Ovary (tissue), 9 donors: Measurements from ENCODE around the gene ANKRD22. TPM values are rescaled to one million over a fixed set of nuclear protein-coding genes. Genes with fewer than 3 reads are reported as not detected.

Source experiments
- DNase-seq, 5 donors: peaks; one replicate each; pipeline ENCODE4 v3.0.0-alpha.2; 2019 to 2020
- H3K27ac ChIP-seq, 2 donors: fragments of 200-600 bp; one replicate each; pipeline versions ENCODE4 v1.5.1 to v1.8.0; 2019 to 2022
- H3K27me3 ChIP-seq: fragments of 200-600 bp; one replicate; pipeline ENCODE4 v1.8.0; 2022
- H3K36me3 ChIP-seq: fragments of 200-600 bp; sonication (generic); one replicate; pipeline ENCODE4 v1.5.1; 2019
- H3K4me1 ChIP-seq: one replicate; pipeline ENCODE4 v1.8.1; 2013; ENCODE audit warnings: mild to moderate bottlenecking, moderate library complexity; ENCODE audit not compliant: insufficient read depth
- H3K4me3 ChIP-seq: fragments of 200-600 bp; sonication (generic); one replicate; pipeline ENCODE4 v1.5.1; 2017
- H3K9me3 ChIP-seq, 2 donors: fragments of 200-600 bp in 1 of 2; sonication (generic) in 1 of 2; one replicate each; pipeline versions ENCODE4 v1.5.1 to v1.8.1; 2013 to 2019; ENCODE audit warnings: mild to moderate bottlenecking in 1 of 2, moderate library complexity in 1 of 2
- EP300 ChIP-seq: sonication (generic); formaldehyde crosslinking; IDR thresholded peaks from one replicate; pipeline ENCODE4 v1.6.1; 2017; ENCODE audit warnings: antibody characterized with exemption
- POLR2A ChIP-seq: fragments of 450-650 bp; IDR thresholded peaks from one replicate; pipeline ENCODE4 v1.6.1; 2017; ENCODE audit warnings: antibody characterized with exemption, mild to moderate bottlenecking, moderate library complexity
- WGBS, 3 donors: extraction: QIAGEN DNeasy Blood & Tissue Kit in 1 of 3; methylation state at CpG; one replicate each; pipeline versions ENCODE4 v1.1.5 to v1.1.7; 2013 to 2017; 5-methylcytosine and 5-hydroxymethylcytosine counted together
- intact Hi-C, 4 donors: fragments of 100-400 bp; cut with DNase I; formaldehyde crosslinking; loops; one replicate each; pipeline versions ENCODE4 v1.11.0 to v1.15.1; 2022 to 2023
- polyA plus RNA-seq, 2 donors: library from polyadenylated mRNA; stranded (reverse); fragments of 200-250 nt in 1 of 2; fragments of 350-450 nt in 1 of 2; fragmentation: Illumina TruSeq in 1 of 2; extraction: RNeasy Lipid Tissue Mini Kit (QIAGEN cat#74804) in 1 of 2; gene quantifications; one replicate each; pipeline ENCODE4 v1.2.3, GENCODE V29; 2013 to 2014
- total RNA-seq, 7 donors: library from RNA; depleted of rRNA in 2 of 7; stranded (reverse); fragments of >200 nt in 2 of 7; fragmentation: NEBNext Ultra II Directional in 3 of 7; extraction: Animal tissue kit (Norgen Biotek cat#: 25700) in 3 of 7; gene quantifications; one replicate each; pipeline versions ENCODE4 v1.1.0 to v1.2.4, GENCODE V29; 2016 to 2023
- TF ChIP-seq, protein P1 (sequence below), 3 donors: fragments of 450-650 bp in 2 of 3; fragments of 200-600 bp in 1 of 3; IDR thresholded peaks; one replicate each; pipeline versions ENCODE4 v1.5.1 to v1.8.0; 2016 to 2022; ENCODE audit warnings: antibody characterized with exemption in 3 of 3, mild to moderate bottlenecking in 1 of 3
- donor health status: DM: no; HTN: no; CAD: no; lungs with moderate emphysema.
- donor health status: DM: no; HTN: no; CAD: no.
- donor health status: Bipolar disorder and iron deficiency.
- donor health status: DM: yes; HTN: yes; CAD: no.
- donor health status: DM: no; HTN: no; CAD: no.
- donor health status: DM: yes; HTN: yes; CAD: no.

ANKRD22 gene
- total and polyA plus RNA-seq, 9 donors: 0.42 to 0.63 TPM; not detected in 7

DNA sequence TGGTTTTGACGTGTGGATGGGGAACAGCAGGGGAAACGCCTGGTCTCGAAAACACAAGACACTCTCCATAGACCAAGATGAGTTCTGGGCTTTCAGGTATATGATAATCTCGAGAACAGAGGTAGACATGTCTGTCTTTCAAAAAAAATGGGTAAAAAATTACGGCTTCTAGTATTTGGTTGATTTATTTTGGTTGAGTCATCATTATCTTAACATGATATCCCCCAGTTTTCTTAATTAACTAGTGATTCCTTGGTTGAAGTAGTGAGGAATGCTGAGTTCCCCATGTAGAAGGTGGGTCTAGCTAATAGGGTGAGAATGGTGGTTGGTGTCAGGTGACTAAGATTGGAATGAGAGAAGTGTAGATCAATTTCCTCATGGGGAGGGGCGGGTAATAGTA lies 38.4 kb downstream of the ANKRD22 start:
- Histone ChIP-seq H3K36me3 (no peaks in the 10 kb centered on the region), H3K27me3 (no peaks in the 10 kb centered on the region), H3K4me1 (no peaks in the 10 kb centered on the region), H3K27ac (no peak overlapping the region), H3K4me3 (no peak overlapping the region), H3K9me3 (no peaks in the 10 kb centered on the region)
- WGBS, 3 donors: 83 to 86% (median 84%) methylated on average over 6 of the region's 6 CpGs
- no peak for DNase-seq
- no peak for TF ChIP-seq POLR2A
- TF ChIP-seq EP300: no peak
- TF ChIP-seq, protein P1, sequence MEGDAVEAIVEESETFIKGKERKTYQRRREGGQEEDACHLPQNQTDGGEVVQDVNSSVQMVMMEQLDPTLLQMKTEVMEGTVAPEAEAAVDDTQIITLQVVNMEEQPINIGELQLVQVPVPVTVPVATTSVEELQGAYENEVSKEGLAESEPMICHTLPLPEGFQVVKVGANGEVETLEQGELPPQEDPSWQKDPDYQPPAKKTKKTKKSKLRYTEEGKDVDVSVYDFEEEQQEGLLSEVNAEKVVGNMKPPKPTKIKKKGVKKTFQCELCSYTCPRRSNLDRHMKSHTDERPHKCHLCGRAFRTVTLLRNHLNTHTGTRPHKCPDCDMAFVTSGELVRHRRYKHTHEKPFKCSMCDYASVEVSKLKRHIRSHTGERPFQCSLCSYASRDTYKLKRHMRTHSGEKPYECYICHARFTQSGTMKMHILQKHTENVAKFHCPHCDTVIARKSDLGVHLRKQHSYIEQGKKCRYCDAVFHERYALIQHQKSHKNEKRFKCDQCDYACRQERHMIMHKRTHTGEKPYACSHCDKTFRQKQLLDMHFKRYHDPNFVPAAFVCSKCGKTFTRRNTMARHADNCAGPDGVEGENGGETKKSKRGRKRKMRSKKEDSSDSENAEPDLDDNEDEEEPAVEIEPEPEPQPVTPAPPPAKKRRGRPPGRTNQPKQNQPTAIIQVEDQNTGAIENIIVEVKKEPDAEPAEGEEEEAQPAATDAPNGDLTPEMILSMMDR (IDR thresholded peaks at IDR 0.05): no peak
- intact Hi-C loops: no loop called here

- Histone ChIP-seq H3K27ac (no peak overlapping the region), H3K4me1 (no peaks in the 10 kb centered on the region), H3K36me3 (no peaks in the 10 kb centered on the region), H3K27me3 (no peaks in the 10 kb centered on the region), H3K4me3 (no peak overlapping the region), H3K9me3 (no peaks in the 10 kb centered on the region)
- intact Hi-C loops: no loop called here
- peak in 1 of 5 donors; percentile 16 for DNase-seq
- TF ChIP-seq, protein P1 (IDR thresholded peaks at IDR 0.05): peak in 1 of 3 donors; percentile 11
- no peak for TF ChIP-seq EP300
- 47 to 52% (median 50%) methylated on average over 5 of the region's 5 CpGs for WGBS, 3 donors
Measured at GRCh38 chr10:88810196-88810961, 41.3 kb downstream of the ANKRD22 start.

- no peak overlapping the region for H3K27ac ChIP-seq
- H3K4me1 ChIP-seq: no peaks in the 10 kb centered on the region
- H3K27me3 ChIP-seq: no peaks in the 10 kb centered on the region
- DNase-seq: no peak
- H3K4me3 ChIP-seq: no peak overlapping the region
- no peaks in the 10 kb centered on the region for H3K9me3 ChIP-seq
- WGBS, 3 donors: 68 to 83% (median 73%) methylated on average over 4 of the region's 4 CpGs
- intact Hi-C loops: no loop called here
- no peaks in the 10 kb centered on the region for H3K36me3 ChIP-seq
- no peak for TF ChIP-seq EP300
- TF ChIP-seq, protein P1 (IDR thresholded peaks at IDR 0.05): no peak
- TF ChIP-seq POLR2A: no peak
Measured at GRCh38 chr10:88809621-88810020, 42.0 kb downstream of the ANKRD22 start.

DNA sequence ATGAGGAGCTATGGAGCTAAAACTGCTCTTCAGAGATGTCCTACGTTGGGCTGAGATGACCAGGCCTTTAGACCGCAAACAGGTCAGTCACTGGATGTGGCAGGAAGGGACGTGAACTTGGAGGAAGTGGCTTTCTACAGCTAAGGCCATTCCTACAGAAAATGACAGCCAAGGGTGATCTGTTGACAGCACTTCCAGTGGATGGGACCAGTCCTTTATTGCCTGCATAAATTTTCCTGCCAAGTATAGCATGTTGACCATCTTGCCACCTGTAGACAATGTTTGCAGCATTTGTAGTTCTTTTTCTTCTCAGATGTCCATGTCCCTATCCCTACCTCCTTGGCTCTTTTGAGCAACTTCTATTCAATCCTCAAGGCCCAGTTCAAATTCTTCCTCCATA lies 45.7 kb downstream of the ANKRD22 start:
- Histone ChIP-seq H3K4me3 (no peak overlapping the region), H3K4me1 (no peaks in the 10 kb centered on the region), H3K27ac (no peak overlapping the region), H3K9me3 (no peaks in the 10 kb centered on the region), H3K36me3 (no peaks in the 10 kb centered on the region), H3K27me3 (no peaks in the 10 kb centered on the region)
- TF ChIP-seq EP300 (no peak), POLR2A (no peak)
- TF ChIP-seq, protein P1 (IDR thresholded peaks at IDR 0.05): no peak
- 81 to 93% (median 90%) methylated on average over 3 of the region's 3 CpGs for WGBS, 3 donors
- intact Hi-C loops: no loop called here
- DNase-seq: no peak
